Stimulated activated naive CD8-positive, alpha-beta T cell treated with anti-CD3 and anti-CD28 coated beads, Interleukin-15, Interleukin-2, amounts not matched to agents 100 U/mL and 50 U/mL, for 24 hours (primary cell): ENCODE data around the gene FIGLA.
"Not testable (repeated sequence)": the region's sequence is repeated elsewhere in the genome, so short reads cannot be mapped to it uniquely, and the experiment has no call there.

Source experiments
- ATAC-seq: fragments of 150-1000 bp; cut with Tn5 transposase; one replicate; pipeline ENCODE4 v1.10.0; 2021
- DNase-seq: peaks from one replicate; pipeline ENCODE4 v3.0.0; 2021

The FIGLA gene

DNA sequence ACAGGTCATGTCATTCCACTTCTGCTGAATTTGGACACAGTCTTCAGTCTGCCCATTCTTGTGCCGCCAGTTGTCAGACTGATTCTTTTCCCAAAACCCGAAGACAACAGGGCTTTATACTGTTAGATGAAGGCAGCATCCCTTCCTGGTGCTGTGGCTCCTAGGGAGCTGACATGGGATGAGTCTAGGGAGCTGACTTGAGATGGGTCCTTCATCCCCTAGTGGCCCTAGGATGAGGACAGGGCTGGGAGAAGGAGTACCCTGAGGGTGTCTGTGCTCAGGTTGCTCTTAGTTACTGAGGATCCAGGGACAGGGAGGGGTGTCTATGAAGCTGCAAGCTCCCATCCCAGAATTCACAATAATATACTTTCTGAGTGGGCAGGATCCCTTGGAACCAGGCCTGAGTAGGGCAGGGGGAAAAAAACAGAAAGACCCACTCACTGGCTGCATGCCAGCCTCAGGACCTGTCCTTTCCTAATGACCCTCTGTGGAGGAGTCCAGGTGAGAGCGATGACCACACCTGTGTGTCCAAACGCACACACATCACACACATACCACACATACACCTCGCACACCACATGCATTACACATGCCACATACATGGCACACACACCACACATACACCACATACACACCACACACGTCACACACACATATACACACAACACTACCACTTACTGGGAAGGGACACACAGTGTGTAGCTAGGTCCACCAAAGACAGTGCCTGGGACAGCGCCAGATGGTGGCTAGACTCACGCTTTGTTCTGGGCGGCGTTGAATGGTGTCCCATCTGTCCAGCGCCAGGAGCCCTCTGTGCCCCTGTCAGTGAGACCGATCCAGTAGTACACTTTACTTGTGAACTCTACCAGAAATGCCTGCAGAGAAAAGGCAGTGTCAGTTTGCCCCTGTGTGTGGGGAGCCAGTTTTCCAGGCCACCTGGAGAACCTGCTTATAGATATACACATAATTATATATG lies 18.8 kb upstream of the FIGLA start:
- ATAC-seq: no peak
- DNase-seq: no peak

DNA sequence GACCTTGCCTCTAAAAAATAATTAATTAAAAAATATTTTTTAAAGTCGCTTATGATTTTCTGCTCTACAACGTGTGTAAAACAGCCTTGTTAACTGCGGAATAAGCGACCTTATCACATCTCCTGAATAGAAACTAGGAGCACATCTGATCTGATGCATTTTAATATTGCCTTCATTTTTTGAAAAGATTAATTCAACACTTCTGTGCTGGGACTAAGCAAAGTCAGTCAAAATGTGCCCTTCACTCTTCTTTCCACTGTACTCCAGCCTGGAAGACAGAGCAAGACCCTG lies 17.3 kb upstream of the FIGLA start:
- no peak for ATAC-seq
- DNase-seq: no peak

- DNase-seq: no peak
- ATAC-seq: no peak
Measured at GRCh38 chr2:70807102-70807827, 16.8 kb upstream of the FIGLA start.

DNA sequence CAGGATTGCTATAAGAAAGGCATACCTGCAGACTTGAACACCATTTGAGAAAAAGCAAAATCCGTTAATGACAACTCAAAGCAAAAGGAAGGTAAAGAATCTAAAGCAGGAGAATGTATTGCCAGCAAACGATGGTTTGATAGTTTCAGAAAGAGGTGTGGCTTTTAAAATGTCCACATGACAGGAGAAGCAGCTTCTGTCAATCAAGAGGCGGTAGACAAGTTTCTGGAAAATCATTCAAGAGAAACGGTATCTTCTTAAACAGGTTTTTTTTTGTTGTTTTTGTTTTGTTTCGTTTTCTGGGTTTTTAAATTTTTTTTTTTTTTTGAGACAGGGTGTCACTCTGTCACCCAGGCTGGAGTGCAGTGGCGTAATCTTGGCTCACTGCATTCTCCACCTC lies 16.2 kb upstream of the FIGLA start:
- no peak for DNase-seq
- no peak for ATAC-seq

DNA sequence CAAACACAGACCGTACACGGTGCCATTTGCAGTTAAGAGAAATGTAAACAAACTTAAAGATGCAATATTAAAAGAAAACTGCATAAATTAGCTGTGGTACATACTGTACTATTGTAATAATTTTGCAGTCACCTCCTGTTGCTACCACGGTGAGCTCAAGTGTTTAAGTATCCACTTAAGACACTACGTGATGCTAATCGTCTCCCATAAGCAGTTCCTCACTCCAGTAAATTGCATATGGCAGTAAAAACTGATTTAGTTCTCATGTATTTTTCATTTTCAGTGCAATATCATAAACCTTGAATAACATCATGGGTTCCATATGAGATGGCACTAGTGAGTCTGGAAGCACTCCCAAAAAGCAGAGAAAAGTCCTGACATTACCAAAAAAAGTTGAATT lies 15.6 kb upstream of the FIGLA start:
- ATAC-seq: no peak
- no peak for DNase-seq

- ATAC-seq (peak; percentile 23), DNase-seq (no peak)
Measured at GRCh38 chr2:70801607-70802263, 11.3 kb upstream of the FIGLA start.

GRCh38 chr2:70799706-70800105 lies 9.3 kb upstream of the FIGLA start:
- DNase-seq (no peak), ATAC-seq (no peak)

GRCh38 chr2:70797996-70798395 lies 7.6 kb upstream of the FIGLA start:
- ATAC-seq, DNase-seq: not testable (repeated sequence)

DNA sequence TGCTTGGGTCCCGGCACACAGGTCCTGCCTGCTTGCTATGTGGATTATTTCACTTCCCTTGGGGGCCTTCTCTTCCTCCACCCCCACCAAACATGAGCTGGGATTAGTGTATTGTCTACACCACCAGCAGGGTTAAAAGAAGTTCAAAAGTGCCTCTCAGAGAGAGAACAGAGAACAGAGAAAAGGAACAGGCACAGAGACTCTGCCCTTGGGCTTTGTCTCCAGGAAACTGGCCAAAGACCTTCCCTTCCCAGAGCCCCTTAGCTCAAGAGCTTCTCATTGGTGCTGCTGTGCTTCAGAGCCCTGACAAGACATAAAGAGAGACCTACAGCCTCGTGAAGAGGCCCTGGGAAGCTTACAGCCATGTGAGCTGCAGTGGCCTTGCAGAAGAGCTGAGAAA lies 7.1 kb upstream of the FIGLA start:
- DNase-seq: no peak
- ATAC-seq: no peak

- ATAC-seq (no peak), DNase-seq (no peak)
Measured at GRCh38 chr2:70796262-70796661, 5.8 kb upstream of the FIGLA start.

- peak; percentile 60 for ATAC-seq
- DNase-seq: no peak
Measured at GRCh38 chr2:70795164-70795995, 4.9 kb upstream of the FIGLA start.

GRCh38 chr2:70793450-70793849 lies 3.0 kb upstream of the FIGLA start:
- no peak for ATAC-seq
- DNase-seq: no peak

- peak; percentile 83 for ATAC-seq
- DNase-seq: peak; percentile 76
Measured at GRCh38 chr2:70789304-70790135, 923 bp downstream of the FIGLA start.

DNA sequence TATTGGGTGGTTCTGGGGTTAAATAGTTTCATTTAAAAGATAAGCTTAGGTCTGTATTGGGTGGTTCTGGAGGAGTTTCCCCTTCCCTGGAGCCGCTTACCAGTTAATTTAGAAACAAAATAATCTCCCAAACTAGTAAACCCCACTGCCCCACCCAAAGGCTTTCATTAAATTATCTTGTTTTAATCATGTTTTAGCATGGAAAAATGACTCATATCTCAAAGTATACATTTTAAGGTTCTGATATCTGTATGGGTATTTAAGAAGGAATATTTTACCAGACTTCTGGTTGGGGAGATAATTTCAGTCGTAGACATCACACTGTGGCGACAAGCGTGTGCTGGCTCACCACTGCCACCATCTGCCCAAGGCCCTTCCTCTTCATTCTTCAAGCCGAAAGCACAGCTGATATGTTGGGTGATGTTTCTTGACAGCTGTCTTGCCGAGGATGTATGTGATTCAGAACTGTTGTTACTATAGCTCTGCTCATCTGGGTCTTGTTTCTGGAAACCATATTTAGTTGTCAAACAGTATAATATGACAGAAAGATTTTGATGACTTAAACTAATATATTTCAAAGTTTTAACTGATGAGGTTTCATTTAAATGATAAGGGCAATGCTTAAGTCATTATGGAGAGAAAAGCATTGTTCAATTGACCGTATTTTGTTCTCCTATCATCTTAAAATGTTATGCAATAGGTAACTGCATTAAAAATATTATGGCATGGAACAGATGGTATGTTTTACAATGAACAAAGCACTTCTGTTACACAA lies 5.1 kb downstream of the FIGLA start:
- ATAC-seq (peak; percentile 74), DNase-seq (peak; percentile 47)

DNA sequence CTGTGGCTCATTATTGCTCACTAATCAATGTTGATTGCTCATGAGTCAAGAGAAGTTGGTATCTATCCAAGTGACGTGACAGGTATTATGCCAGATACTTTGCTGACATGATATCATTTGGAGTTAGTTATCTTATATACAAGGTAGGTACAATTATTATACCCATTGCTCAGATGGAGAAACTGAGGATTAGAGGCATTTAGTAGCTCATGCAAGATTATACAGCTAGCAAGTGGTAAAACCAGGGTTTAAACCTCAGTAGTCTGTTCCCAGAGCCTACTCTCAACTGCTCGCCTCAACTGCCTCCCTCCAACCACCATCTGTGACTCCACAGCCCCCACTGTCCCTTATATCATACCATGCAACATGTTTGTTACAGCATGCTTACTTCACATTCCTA lies 6.1 kb downstream of the FIGLA start:
- DNase-seq: no peak

DNA sequence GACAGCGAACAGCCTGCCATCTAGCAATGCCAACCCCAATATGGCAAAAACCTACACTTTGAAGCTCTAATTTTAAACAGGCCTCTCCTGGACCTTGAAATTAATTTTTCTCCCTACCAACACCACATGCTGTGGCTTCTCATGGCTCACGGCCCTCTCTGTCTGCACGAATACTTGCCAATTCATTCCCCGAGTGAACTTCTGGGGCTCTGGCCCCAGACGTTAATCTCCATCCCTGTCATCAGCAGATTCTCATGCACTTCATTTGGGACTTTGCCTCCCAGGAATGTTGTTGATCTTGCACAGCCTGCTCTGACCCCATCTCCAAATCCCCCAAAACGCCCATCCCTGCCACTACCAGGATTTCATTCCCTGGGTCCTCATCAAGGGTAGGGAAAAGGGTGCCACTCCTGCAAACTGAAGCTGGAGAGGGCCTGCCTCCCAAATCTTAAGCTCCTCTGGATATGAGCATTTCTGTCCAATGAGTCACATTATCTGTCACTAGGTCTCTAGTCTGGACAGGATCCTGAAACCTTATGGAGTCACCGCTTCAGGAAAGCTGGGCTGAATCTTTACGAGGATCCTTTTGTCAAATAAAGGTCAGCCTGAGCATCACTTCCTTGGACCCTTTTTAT lies 10.4 kb downstream of the FIGLA start:
- ATAC-seq (no peak), DNase-seq (no peak)

More for the DNA sequence above, 6.1 kb downstream of the FIGLA start:
- ATAC-seq: no peak

GRCh38 chr2:70779491-70779890 lies 11.0 kb downstream of the FIGLA start:
- no peak for DNase-seq
- ATAC-seq: no peak

GRCh38 chr2:70778676-70779075 lies 11.8 kb downstream of the FIGLA start:
- DNase-seq: no peak
- ATAC-seq: no peak

DNA sequence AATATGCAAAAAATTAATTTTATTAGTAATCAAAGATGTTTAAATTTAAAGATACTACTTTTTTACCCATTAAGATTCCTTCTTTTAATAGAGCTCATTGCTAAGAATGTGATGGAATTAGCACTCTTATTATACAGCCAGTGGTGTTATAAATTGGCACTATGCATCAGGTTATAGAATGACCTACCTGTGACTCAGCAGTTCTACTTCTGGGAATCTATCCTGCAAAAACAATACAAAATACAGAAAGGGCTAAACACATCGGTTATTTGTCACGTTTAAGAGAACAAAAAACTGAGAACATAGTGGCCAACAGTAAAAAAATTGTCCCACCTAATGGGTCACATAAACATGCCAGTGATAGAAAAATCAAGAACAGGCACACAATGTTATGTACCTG lies 13.0 kb downstream of the FIGLA start:
- DNase-seq: no peak

GRCh38 chr2:70776266-70776665 lies 14.2 kb downstream of the FIGLA start:
- ATAC-seq (no peak), DNase-seq (no peak)

More for the DNA sequence above, 13.0 kb downstream of the FIGLA start:
- no peak for ATAC-seq
